ENCODE data around the gene NXPE1. TPM values are rescaled to one million over a fixed set of nuclear protein-coding genes. Genes with fewer than 3 reads are reported as not detected.

The NXPE1 gene
- total RNA-seq, 1 experiment from 2014 or later: not detected

GRCh38 chr11:114522818-114523217 is 36.9 kb downstream of the NXPE1 start:
- Histone ChIP-seq H3K27ac (ENCODE audit: low read depth, low read length) (no peak overlapping the region), H3K4me3 (replicated peaks in 1 of 2; ENCODE audit: low read depth in 1 of 2, low read length in 2 of 2) (no peak overlapping the region), H3K79me2 (ENCODE audit: insufficient read depth, low read length) (no peaks in the 10 kb centered on the region), H3K27me3 (ENCODE audit: insufficient read depth, low read length) (no peaks in the 10 kb centered on the region), H3K36me3 (ENCODE audit: control insufficient read depth in 1 of 2, insufficient read depth in 2 of 2, low read length in 2 of 2) (no peaks in the 10 kb centered on the region), H4K20me1 (ENCODE audit: insufficient read depth) (no peaks in the 10 kb centered on the region), H2AFZ (ENCODE audit: low read depth, low read length, poor library complexity, severe bottlenecking) (no peak overlapping the region), H3K9ac (ENCODE audit: low read length) (no peak overlapping the region), H3K9me2 (ENCODE audit: insufficient read depth) (no peaks in the 10 kb centered on the region), H3K9me3 (ENCODE audit: control insufficient read depth in 1 of 2, insufficient read depth in 1 of 2, low read depth in 1 of 2, low read length in 2 of 2) (no peaks in the 10 kb centered on the region), H3K4me1 (ENCODE audit: control insufficient read depth in 1 of 2, insufficient read depth in 2 of 2, low read length in 2 of 2) (no peaks in the 10 kb centered on the region), H3K4me2 (ENCODE audit: low read length) (no peak overlapping the region)
- POLR2A ChIA-PET: no interaction called here
- no peak for DNase-seq (ENCODE audit: low read depth, low spot score)
- no peak for TF ChIP-seq TCF7L2 (IDR thresholded peaks at IDR 0.05; ENCODE audit: borderline replicate concordance, extremely low read depth, insufficient read depth, insufficient read length)
- TF ChIP-seq, protein P1, sequence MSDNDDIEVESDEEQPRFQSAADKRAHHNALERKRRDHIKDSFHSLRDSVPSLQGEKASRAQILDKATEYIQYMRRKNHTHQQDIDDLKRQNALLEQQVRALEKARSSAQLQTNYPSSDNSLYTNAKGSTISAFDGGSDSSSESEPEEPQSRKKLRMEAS (IDR thresholded peaks at IDR 0.05): no peak
- no peak for TF ChIP-seq SIN3A (IDR thresholded peaks at IDR 0.05; ENCODE audit: low read depth)
- TF ChIP-seq CTCF (IDR thresholded peaks at IDR 0.05 in 2 of 3, conservative IDR thresholded peaks at IDR 0.05 in 1 of 3; ENCODE audit: borderline replicate concordance in 1 of 3, insufficient read depth in 1 of 3, low read depth in 2 of 3, low read length in 2 of 3): no peak
- TF ChIP-seq EZH2 (IDR thresholded peaks at IDR 0.05): no peak
- no peak for TF ChIP-seq YY1 (IDR thresholded peaks at IDR 0.05; ENCODE audit: extremely low read depth, insufficient replicate concordance, low read depth, low read length)
- no peak for TF ChIP-seq EGR1 (IDR thresholded peaks at IDR 0.05; ENCODE audit: low read depth)
- TF ChIP-seq, protein P2, sequence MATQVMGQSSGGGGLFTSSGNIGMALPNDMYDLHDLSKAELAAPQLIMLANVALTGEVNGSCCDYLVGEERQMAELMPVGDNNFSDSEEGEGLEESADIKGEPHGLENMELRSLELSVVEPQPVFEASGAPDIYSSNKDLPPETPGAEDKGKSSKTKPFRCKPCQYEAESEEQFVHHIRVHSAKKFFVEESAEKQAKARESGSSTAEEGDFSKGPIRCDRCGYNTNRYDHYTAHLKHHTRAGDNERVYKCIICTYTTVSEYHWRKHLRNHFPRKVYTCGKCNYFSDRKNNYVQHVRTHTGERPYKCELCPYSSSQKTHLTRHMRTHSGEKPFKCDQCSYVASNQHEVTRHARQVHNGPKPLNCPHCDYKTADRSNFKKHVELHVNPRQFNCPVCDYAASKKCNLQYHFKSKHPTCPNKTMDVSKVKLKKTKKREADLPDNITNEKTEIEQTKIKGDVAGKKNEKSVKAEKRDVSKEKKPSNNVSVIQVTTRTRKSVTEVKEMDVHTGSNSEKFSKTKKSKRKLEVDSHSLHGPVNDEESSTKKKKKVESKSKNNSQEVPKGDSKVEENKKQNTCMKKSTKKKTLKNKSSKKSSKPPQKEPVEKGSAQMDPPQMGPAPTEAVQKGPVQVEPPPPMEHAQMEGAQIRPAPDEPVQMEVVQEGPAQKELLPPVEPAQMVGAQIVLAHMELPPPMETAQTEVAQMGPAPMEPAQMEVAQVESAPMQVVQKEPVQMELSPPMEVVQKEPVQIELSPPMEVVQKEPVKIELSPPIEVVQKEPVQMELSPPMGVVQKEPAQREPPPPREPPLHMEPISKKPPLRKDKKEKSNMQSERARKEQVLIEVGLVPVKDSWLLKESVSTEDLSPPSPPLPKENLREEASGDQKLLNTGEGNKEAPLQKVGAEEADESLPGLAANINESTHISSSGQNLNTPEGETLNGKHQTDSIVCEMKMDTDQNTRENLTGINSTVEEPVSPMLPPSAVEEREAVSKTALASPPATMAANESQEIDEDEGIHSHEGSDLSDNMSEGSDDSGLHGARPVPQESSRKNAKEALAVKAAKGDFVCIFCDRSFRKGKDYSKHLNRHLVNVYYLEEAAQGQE (IDR thresholded peaks at IDR 0.05; ENCODE audit: low read depth): no peak
- TF ChIP-seq RAD21 (IDR thresholded peaks at IDR 0.05; ENCODE audit: low read depth): no peak
- no peak for TF ChIP-seq ATF3 (IDR thresholded peaks at IDR 0.05)
- no peak for TF ChIP-seq SRF (IDR thresholded peaks at IDR 0.05; ENCODE audit: low read depth)
- TF ChIP-seq ZBTB33 (IDR thresholded peaks at IDR 0.05; ENCODE audit: extremely low read depth, insufficient replicate concordance, low read length): no peak
- no peak for TF ChIP-seq CBX3 (IDR thresholded peaks at IDR 0.05; ENCODE audit: low read depth)
- TF ChIP-seq POLR2AphosphoS5 (IDR thresholded peaks at IDR 0.05; ENCODE audit: low read depth, low read length): no peak
- no peak for TF ChIP-seq SP1 (IDR thresholded peaks at IDR 0.05; ENCODE audit: low read depth)
- no TSS peak for BruUV-seq (replicated peaks)
- RAD21 ChIA-PET (ENCODE audit: low non-redundant PET in 1 of 2, low total read pairs in 2 of 2, uncharacterized antibody in 2 of 2, unreplicated experiment in 2 of 2): no interaction called here
- CTCF ChIA-PET: no interaction called here
- intact Hi-C loops (cut with micrococcal nuclease): no loop called here
- no peak for ATAC-seq
